AG09309 (cell line): ENCODE data around the gene APOE.

Experiments used
- DNase-seq: peaks from one replicate; pipeline ENCODE4 v3.0.0-alpha.2; 2010; ENCODE audit warnings: low read depth
- H3K4me3 ChIP-seq: 2 replicates; pipeline ENCODE4 v1.5.1; 2011; ENCODE audit warnings: mild to moderate bottlenecking, low read depth, low read length, moderate library complexity; ENCODE audit not compliant: control insufficient read depth
- CTCF ChIP-seq: IDR thresholded peaks from 2 replicates; pipeline ENCODE4 v1.5.1; 2011; ENCODE audit warnings: mild to moderate bottlenecking, low read depth, low read length, inconsistent platforms; ENCODE audit not compliant: insufficient read depth, control insufficient read depth; ENCODE audit errors: missing control alignments

The APOE gene

GRCh38 chr19:44927746-44928145 lies 22.1 kb downstream of the APOE start:
- H3K4me3 ChIP-seq = no peak overlapping the region
- no peak for DNase-seq
- no peak for TF ChIP-seq CTCF

- no peak for DNase-seq
- TF ChIP-seq CTCF = no peak
Observed at GRCh38 chr19:44930088-44930487, 24.5 kb downstream of the APOE start.

GRCh38 chr19:44931541-44931940 lies 25.9 kb downstream of the APOE start:
- no peak for TF ChIP-seq CTCF
- DNase-seq = no peak
- H3K4me3 ChIP-seq = no peak overlapping the region

More at GRCh38 chr19:44930088-44930487, 24.5 kb downstream of the APOE start:
- H3K4me3 ChIP-seq = no peak overlapping the region

- no peak for TF ChIP-seq CTCF
- no peak overlapping the region for H3K4me3 ChIP-seq
- DNase-seq = no peak
Observed at GRCh38 chr19:44939668-44940067, 34.1 kb downstream of the APOE start.

- H3K4me3 ChIP-seq = no peak within 1 kb of the TSS
- DNase-seq = no peak
- no peak for TF ChIP-seq CTCF
Observed at GRCh38 chr19:44942067-44942571, 36.5 kb downstream of the APOE start, which contains the start of gene APOC4. TSS of gene APOC4 (plus strand) at chr19:44942237. CDS start at chr19:44942278, 41 bp downstream.

- no peak for DNase-seq
- TF ChIP-seq CTCF = no peak
- H3K4me3 ChIP-seq = no peak overlapping the region
Observed at GRCh38 chr19:44943801-44944249, 38.2 kb downstream of the APOE start.

GRCh38 chr19:44947041-44947581 lies 41.5 kb downstream of the APOE start:
- no peak for TF ChIP-seq CTCF
- no peak for DNase-seq
- no peak overlapping the region for H3K4me3 ChIP-seq
